Transverse colon (tissue), 4 donors: Measurements from ENCODE around the gene ARRDC2. TPM values are rescaled to one million over a fixed set of nuclear protein-coding genes. Genes with fewer than 3 reads are reported as not detected.
A peak's percentile ranks its signal among the peaks of the same experiment; 100 is the strongest.

Source experiments
- DNase-seq: peaks from one replicate; pipeline ENCODE4 v3.0.0-alpha.2; 2019
- H3K27ac ChIP-seq, 4 donors: fragments of 200-600 bp; sonication (generic); 2 replicates each; pipeline ENCODE4 v1.5.1; 2016 to 2018; ENCODE audit warnings: inconsistent platforms in 4 of 4
- H3K27me3 ChIP-seq: fragments of 200-600 bp; sonication (generic); 2 replicates; pipeline ENCODE4 v1.5.1; 2017; ENCODE audit warnings: inconsistent platforms
- H3K36me3 ChIP-seq, 4 donors: fragments of 200-600 bp; sonication (generic); 2 replicates each; pipeline ENCODE4 v1.5.1; 2017 to 2019; ENCODE audit warnings: inconsistent platforms in 4 of 4
- H3K4me1 ChIP-seq, 4 donors: fragments of 200-600 bp; sonication (generic); 2 replicates each; pipeline ENCODE4 v1.5.1; 2017 to 2020; ENCODE audit warnings: inconsistent platforms in 4 of 4
- H3K4me3 ChIP-seq, 4 donors: fragments of 200-600 bp; sonication (generic); 1 replicate in 1 of 4; 2 replicates in 3 of 4; pipeline versions ENCODE4 v1.5.1 to v1.6.1; 2017 to 2019; ENCODE audit warnings: inconsistent platforms in 4 of 4
- H3K9me3 ChIP-seq, 2 donors: fragments of 200-600 bp; sonication (generic); 2 replicates each; pipeline ENCODE4 v1.5.1; 2017 to 2019; ENCODE audit warnings: inconsistent platforms in 2 of 2
- EP300 ChIP-seq: sonication (generic); formaldehyde crosslinking; IDR thresholded peaks from one replicate; pipeline ENCODE4 v1.6.1; 2017; ENCODE audit warnings: antibody characterized with exemption, low read depth
- POLR2A ChIP-seq: fragments of 450-650 bp; IDR thresholded peaks from one replicate; pipeline ENCODE4 v1.6.1; 2016; ENCODE audit warnings: antibody characterized with exemption, mild to moderate bottlenecking, moderate library complexity
- POLR2AphosphoS5 ChIP-seq, 3 donors: sonication (generic); formaldehyde crosslinking; IDR thresholded peaks; one replicate each; pipeline ENCODE4 v1.6.1; 2016; ENCODE audit warnings: antibody characterized with exemption in 3 of 3
- WGBS, 2 donors: methylation state at CpG; one replicate each; pipeline ENCODE4 v1.1.5; 2018; ENCODE audit warnings: low coverage in 1 of 2; 5-methylcytosine and 5-hydroxymethylcytosine counted together
- in situ Hi-C, 4 donors: fragments of 200-750 bp; cut with MboI; loops; one replicate each; pipeline versions ENCODE4 v1.15.0 to v1.15.1; 2017; ENCODE audit warnings: low sequenced_read_pairs in 3 of 4, low pct_ligation_motif_present in 1 of 4, low pct_unique_long_range_greater_than_20kb in 1 of 4
- intact Hi-C: fragments of 100-400 bp; cut with DNase I; formaldehyde crosslinking; loops from one replicate; pipeline ENCODE4 v1.15.1; 2023; ENCODE audit warnings: low total_unique reads
- total RNA-seq, 4 donors: library from RNA; depleted of rRNA; stranded (reverse); fragments of >200 nt; gene quantifications; one replicate each; pipeline ENCODE4 v1.1.0, GENCODE V29; 2016
- TF ChIP-seq, protein P1 (sequence below), 5 experiments: fragments of 200-600 bp in 3 of 5; fragments of 450-650 bp in 2 of 5; sonication (generic) in 3 of 5; IDR thresholded peaks; 1 replicate in 2 of 5; 2 replicates in 3 of 5; pipeline ENCODE4 v1.5.1; 2016 to 2017; ENCODE audit warnings: antibody characterized with exemption in 5 of 5, inconsistent platforms in 3 of 5, mild to moderate bottlenecking in 2 of 5, moderate library complexity in 1 of 5

Gene ARRDC2
- total RNA-seq, 4 donors from 2014 or later = 28.9 to 69.6 (median 42.7) TPM

DNA sequence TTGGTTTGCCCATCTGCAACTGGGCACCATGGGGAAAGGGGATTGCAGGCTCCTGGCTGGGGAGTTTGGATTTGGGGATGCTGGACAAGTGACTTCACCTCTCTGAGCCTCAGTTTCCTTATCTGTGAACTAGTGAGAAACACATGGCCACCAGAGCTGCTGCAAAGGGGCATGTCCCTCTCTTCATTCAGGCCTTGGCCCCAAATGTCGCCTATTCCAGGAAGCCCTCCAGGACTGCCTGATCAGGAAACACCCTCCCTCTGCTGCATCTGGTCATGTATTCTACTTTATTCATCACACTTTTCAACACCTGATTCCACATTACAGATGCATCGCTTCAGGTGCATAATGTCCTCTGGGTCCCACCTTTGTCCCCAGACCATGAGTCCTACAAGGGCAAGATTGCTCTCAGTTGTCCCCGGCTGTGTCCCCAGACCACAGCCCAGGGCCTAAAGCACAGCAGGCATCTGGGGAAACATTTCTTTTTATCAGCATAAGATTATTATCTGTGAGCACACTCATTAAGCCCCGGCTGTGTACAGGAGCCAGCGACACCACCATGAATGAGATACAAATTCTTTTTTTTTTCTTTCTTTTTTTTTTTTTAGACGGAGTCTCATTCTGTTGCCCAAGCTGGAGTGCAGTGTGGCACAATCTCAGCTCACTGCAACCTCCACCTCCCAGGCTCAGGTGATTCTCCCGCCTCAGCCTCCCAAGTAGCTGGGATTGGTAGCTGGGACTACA, 37.5 kb downstream of the ARRDC2 start:
- peak overlapping the region; percentile 42 to 73 (median 60) for H3K27ac ChIP-seq
- no peaks in the 10 kb centered on the region for H3K36me3 ChIP-seq
- no peak for DNase-seq
- no peak for TF ChIP-seq POLR2A
- TF ChIP-seq, protein P1, sequence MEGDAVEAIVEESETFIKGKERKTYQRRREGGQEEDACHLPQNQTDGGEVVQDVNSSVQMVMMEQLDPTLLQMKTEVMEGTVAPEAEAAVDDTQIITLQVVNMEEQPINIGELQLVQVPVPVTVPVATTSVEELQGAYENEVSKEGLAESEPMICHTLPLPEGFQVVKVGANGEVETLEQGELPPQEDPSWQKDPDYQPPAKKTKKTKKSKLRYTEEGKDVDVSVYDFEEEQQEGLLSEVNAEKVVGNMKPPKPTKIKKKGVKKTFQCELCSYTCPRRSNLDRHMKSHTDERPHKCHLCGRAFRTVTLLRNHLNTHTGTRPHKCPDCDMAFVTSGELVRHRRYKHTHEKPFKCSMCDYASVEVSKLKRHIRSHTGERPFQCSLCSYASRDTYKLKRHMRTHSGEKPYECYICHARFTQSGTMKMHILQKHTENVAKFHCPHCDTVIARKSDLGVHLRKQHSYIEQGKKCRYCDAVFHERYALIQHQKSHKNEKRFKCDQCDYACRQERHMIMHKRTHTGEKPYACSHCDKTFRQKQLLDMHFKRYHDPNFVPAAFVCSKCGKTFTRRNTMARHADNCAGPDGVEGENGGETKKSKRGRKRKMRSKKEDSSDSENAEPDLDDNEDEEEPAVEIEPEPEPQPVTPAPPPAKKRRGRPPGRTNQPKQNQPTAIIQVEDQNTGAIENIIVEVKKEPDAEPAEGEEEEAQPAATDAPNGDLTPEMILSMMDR (IDR thresholded peaks at IDR 0.05) = no peak
- H3K9me3 ChIP-seq = peaks cover 0 to 3% of the 10 kb centered on the region in 2 donors
- H3K4me1 ChIP-seq = peaks cover 9 to 37% (median 26%) of the 10 kb centered on the region in 4 donors
- H3K27me3 ChIP-seq = peaks cover 1% of the 10 kb centered on the region
- WGBS, 2 donors = 63 to 100% methylated on average over 1 to 7 of the region's 7 CpGs
- intact Hi-C loops = no loop called here
- in situ Hi-C loops = no loop called here
- H3K4me3 ChIP-seq = peak overlapping the region in 3 of 4 donors; percentile 20 to 45 (median 21)

DNA sequence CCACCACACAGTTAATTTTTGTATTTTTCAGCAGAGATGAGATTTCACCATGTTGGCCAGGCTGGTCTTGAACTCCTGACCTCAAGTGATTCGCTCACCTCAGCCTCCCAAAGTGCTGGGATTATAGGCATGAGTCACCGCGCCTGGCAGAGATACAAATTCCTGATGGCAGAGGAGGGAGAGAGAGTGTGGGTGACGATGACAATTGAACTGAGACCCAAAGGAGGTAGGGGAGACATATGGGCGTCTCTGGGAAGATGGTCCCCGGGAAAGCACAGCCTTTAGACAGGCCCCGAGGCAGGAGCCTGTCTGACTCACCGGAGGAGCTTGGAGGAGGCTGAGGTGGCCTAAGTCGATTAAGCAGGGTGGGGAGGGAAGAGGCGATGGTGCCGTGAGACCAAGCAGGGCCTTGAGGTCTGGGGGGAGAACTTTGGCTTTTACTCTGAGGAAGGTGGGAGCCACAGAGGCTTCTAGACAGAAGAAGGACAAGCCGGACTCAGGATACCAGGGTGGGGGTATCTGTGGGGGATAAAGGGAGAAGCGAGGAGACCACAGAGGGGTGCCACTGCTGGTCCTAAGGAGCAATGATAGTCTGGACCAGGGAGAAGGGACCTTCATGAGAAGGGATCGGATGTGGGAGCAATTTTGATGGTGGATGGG, 38.2 kb downstream of the ARRDC2 start:
- peaks cover 0 to 1% of the 10 kb centered on the region in 2 donors for H3K9me3 ChIP-seq
- peaks cover 9% of the 10 kb centered on the region for H3K27me3 ChIP-seq
- peak; percentile 15 for DNase-seq
- 66 to 81% methylated on average over 4 to 14 of the region's 14 CpGs for WGBS, 2 donors
- no peak overlapping the region for H3K4me3 ChIP-seq
- in situ Hi-C loops (no loop called here), intact Hi-C loops (no loop called here)
- H3K36me3 ChIP-seq = no peaks in the 10 kb centered on the region
- peaks cover 12 to 41% (median 26%) of the 10 kb centered on the region in 4 donors for H3K4me1 ChIP-seq
- H3K27ac ChIP-seq = peak overlapping the region in 3 of 4 donors; percentile 42 to 73 (median 55)
- TF ChIP-seq POLR2AphosphoS5 (IDR thresholded peaks at IDR 0.05) (no peak), POLR2A (no peak), EP300 (no peak)
- TF ChIP-seq, protein P1 (IDR thresholded peaks at IDR 0.05) = no peak

DNA sequence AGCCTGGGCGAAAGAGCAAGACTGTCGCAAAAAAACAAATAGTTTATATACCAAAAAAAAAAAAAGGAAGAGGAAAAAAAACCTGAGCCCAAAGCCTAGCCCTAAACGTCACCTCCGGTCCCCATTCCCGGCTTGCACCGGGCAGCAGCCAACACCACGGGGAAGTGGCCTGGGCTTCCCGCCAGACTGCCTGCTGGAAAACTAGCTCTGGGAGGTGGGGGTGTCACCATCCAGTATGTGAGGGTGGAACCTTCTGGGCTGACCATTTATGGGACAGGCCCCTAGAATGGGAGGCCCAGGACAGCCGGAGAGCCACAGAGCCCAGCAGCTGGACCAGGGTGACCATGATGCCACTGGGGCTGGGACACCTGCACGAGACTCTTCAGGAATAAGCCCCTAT, 41.4 kb downstream of the ARRDC2 start:
- peaks cover 21% of the 10 kb centered on the region for H3K27me3 ChIP-seq

More for the DNA sequence above, 41.4 kb downstream of the ARRDC2 start:
- Histone ChIP-seq H3K4me3 (no peak overlapping the region), H3K27ac (peak overlapping the region; percentile 56 to 78 (median 69)), H3K9me3 (no peaks in the 10 kb centered on the region), H3K4me1 (peaks cover 16 to 49% (median 31%) of the 10 kb centered on the region in 4 donors), H3K36me3 (no peaks in the 10 kb centered on the region)
- WGBS, 2 donors = 50% methylated on average over 10 of the region's 10 CpGs; no CpG with 5 or more reads in 1 of the 2 donors
- in situ Hi-C loops = no loop called here
- TF ChIP-seq POLR2A (no peak), POLR2AphosphoS5 (IDR thresholded peaks at IDR 0.05) (no peak), EP300 (no peak)
- TF ChIP-seq, protein P1 (IDR thresholded peaks at IDR 0.05) = no peak
- DNase-seq = peak; percentile 57
- intact Hi-C loops = loop anchor here (1.0 kb wide), 1 partner anchor 18 kb away; no protein-coding TSS in a partner anchor
